ENCODE measurements around the gene NSMF.

Gene NSMF

DNA sequence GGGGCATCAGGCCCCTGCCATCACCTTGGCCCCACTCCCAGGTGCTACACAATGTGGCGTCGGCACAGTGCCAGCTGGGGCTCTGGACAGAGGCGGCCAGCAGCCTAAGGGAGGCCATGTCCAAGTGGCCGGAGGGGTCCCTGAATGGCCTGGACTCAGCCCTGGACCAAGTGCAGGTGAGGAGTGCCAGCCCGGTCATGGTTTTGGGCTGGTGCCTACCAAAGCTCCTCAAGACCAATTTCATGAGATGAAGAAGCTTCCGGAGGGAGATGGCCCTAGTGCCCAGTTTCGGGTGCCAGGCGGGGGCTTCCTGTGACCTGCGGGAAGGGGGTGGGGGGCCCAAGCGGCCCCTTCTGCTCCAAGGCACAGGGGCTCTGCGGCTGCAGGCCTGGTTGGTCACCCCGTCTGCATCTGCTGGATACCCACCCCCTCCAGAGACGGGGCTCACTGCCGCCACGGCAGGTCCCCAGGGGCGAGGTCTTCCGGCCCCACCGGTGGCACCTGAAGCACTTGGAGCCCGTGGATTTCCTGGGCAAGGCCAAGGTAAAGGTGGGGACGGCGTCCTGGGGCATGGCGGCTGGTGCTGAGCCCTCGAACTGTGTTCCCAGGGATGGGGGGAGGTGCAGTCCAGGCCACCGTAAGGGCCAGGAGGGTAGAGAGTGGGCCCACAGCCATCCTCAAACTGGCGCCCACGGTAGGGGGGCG lies 30.1 kb downstream of the NSMF start:
- H3K27me3 Mint-ChIP-seq = no peaks in the 10 kb centered on the region
- DNase-seq (no peak), ATAC-seq (no peak)
- H3K4me3 Mint-ChIP-seq = no peak overlapping the region
- H3K9me3 Mint-ChIP-seq = no peaks in the 10 kb centered on the region
- no peak overlapping the region for H3K27ac Mint-ChIP-seq
- no peaks in the 10 kb centered on the region for H3K4me1 Mint-ChIP-seq

DNA sequence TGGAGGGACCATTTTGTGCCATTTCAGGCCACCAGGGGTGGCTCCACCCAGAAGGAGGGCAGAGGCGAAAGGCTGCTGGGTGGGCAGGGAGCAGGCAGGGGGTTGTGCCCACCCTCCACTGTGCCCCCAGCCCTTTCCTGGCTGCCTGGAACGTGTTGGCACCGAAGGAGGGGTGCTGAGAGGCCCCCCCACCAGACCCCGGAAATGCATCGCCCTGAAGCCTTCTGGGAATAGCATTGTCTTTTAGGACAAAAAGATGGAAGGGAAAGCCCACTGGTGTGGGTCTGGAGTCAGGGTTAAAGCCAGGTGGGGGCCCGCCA lies 30.9 kb downstream of the NSMF start:
- no peak for ATAC-seq

DNA sequence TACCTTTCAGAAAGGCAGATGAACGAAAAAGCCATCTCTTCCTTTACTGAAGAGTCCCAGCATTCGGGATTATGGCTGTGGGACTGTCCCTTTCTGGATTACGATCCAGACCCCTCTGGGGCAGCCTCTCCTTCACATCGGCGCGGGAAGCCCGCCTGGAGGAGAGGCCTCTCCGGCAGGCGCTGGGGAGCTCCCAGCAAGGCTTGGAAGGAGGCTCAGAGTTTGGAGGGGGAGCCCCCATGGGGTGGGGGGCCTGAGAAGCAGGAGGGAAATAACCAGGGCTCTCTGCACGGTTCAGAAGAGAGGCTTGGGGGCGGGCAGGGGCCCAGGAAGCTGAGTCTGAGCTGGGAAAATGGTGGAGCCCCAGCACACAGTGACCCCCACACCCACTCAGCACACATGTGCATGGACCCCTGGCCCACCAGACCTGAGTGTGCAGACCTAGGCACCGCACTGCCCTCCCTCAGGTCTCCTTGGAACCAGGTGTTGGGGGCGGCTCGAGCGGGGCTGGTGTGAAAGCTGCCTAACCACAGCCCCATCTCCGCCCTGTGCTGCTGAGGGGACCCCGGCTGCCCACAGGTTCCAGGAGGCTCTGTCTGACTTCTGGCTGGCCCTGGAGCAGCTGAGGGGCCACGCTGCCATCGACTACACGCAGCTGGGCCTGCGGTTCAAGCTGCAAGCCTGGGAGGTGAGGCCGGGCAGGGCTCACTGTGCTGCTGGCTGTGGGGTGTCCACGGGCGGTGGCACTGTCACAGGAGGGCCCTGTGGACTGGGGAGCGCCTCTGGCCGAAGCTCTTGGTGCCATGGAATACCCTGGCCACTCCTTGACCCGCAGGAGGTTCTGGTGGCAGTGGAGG lies 31.5 kb downstream of the NSMF start:
- H3K9me3 Mint-ChIP-seq = no peaks in the 10 kb centered on the region
- H3K4me3 Mint-ChIP-seq = no peak overlapping the region
- no peaks in the 10 kb centered on the region for H3K27me3 Mint-ChIP-seq
- ATAC-seq (no peak), DNase-seq (no peak)
- no peaks in the 10 kb centered on the region for H3K4me1 Mint-ChIP-seq
- H3K27ac Mint-ChIP-seq = no peak overlapping the region

More for the DNA sequence above, 30.9 kb downstream of the NSMF start:
- H3K4me3 Mint-ChIP-seq = no peak overlapping the region
- H3K4me1 Mint-ChIP-seq = no peaks in the 10 kb centered on the region
- H3K9me3 Mint-ChIP-seq = no peaks in the 10 kb centered on the region
- H3K27me3 Mint-ChIP-seq = no peaks in the 10 kb centered on the region
- no peak for DNase-seq
- no peak overlapping the region for H3K27ac Mint-ChIP-seq

- no peaks in the 10 kb centered on the region for H3K9me3 Mint-ChIP-seq
- H3K4me1 Mint-ChIP-seq = peaks cover 6% of the 10 kb centered on the region
- H3K4me3 Mint-ChIP-seq = no peak overlapping the region
- H3K27ac Mint-ChIP-seq = no peak overlapping the region
- ATAC-seq (no peak), DNase-seq (no peak)
- H3K27me3 Mint-ChIP-seq = no peaks in the 10 kb centered on the region
Measured at GRCh38 chr9:137426018-137426681, 33.0 kb downstream of the NSMF start.

DNA sequence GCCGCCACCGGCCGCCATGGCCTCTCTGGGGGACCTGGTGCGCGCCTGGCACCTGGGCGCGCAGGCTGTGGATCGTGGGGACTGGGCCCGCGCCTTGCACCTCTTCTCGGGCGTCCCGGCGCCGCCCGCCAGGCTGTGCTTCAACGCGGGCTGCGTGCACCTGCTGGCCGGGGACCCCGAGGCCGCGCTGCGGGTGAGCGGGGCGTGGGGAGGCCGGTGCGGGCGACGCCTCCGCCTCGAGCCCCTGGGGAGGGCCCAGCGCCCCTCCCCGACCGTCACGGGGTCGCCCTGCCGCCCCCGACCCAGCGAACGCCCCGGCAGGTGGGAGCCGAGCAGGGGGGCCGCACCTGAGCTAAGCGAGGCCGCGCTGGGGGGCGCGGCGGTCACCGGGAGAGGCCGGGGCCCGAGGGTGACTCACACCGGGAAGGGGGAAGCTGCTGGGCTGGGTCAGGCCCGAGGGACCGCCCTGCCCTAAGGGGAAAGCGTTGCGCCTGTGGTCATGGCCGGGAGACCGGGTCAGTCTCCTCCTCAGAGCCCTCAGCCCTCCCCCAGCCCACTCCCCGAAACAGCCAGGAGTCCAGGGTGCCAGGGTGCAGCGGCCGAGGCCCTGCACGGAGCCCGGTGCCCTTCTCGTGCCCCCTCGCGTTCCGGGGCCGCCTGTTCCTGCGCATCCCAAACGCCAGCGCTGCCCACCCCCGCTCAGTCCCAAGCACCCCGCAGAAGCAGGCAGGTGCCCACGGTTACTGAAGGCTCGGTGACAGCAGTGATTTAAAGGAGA lies 35.4 kb downstream of the NSMF start:
- H3K27ac Mint-ChIP-seq = no peak overlapping the region
- no peaks in the 10 kb centered on the region for H3K27me3 Mint-ChIP-seq
- peaks cover 6% of the 10 kb centered on the region for H3K4me1 Mint-ChIP-seq
- peak overlapping the region; percentile 39 to 56 for H3K4me3 Mint-ChIP-seq
- DNase-seq (no peak), ATAC-seq (peak; percentile 65)
- H3K9me3 Mint-ChIP-seq = no peaks in the 10 kb centered on the region

DNA sequence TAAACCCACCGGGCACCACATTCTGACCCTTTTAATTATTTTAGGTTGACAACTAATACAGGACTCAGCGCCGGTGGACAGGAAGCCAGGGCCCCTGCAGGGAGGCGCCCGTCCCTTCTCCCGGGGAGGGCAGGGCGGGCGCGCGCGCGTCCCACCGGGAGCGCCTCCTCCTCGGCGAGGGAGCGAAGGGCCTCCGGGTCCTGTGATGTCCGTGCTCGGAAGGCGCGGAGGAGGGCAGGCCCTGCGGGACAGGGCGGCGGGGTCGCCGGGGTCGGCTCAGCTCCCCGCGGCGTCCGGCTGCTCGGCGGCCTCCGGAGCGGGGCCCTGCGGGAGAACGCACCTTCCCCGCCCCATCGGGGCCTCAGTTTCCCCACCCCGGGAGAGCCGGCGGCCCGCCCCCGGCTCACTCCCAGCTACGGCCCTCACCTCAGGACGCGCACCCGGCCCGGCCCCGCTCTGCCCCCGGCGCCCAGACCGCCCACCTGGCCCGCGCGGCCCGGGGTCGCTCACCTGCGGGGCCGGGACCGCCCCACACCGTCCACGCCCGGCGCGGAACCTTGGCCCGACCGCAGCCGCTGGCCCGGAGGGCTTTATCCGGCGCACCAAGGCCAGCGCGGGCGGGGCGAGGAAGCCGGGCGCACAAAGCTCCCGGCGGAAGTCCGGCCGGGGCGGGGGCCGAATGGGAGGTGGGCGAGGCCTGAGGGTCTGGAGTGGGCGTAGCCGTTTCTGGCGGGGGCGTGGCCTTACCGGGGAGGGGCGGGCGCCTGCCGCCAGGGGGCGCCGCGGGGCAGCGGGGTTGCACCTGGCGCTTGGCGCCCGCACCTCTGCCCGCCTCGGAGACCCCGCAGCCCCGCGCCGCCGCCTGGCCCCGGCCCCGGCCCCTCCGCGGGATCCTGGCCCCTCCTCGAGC lies 36.3 kb downstream of the NSMF start, which contains the start of the genes EXD3 and NOXA1:
EXD3 (minus strand) TSS at position 559 of the 910 bp plus-strand sequence. CDS start 27,805 bp downstream, outside the sequence.
NOXA1 (plus strand) TSS at position 790 of the 910 bp plus-strand sequence. CDS start 137 bp downstream, outside the sequence.
- no peaks in the 10 kb centered on the region for H3K27me3 Mint-ChIP-seq
- no peaks in the 10 kb centered on the region for H3K9me3 Mint-ChIP-seq
- H3K4me1 Mint-ChIP-seq = peaks cover 6% of the 10 kb centered on the region
- peak; percentile 96 for DNase-seq
- peak; percentile 92 for ATAC-seq
- peak within 1 kb of the TSS; percentile 88 to 91 for H3K4me3 Mint-ChIP-seq
- peak within 1 kb of the TSS in 1 of 2 donors; percentile 67 for H3K27ac Mint-ChIP-seq

DNA sequence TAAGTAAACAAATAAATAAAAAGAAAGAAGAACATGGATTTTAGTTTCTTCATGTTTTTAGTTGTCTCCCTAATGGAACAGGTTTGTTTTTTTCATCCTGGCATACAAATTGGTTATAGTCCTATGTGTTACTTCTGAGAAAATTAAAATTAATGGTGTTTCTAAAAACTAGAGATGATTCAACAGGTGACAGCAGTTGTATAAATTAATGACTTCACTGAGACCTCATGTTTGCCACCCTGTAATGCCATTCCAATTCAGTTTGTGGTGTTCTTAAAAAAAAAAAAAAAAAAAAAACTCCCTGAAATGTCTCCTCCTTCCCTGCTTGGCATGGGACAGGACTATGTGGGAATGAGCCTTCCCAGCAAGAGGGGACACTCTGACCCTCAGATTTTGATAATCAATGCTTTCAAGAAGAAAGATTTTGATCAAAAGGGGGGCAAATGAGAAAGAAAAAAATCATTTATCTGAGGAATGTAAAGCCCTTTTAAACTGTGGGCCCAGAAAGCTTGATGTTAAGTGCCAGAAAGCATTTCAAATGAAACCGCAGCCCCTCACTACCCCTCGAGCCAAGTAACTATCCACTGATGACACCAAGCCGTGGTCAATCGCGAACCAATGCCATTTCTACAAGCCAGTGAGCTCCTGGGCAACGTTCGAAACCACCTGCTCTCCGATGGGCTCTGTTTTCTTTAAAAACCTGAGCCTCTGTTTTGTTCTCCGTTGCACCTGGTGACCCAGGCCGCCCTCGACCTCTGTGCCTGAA lies 37.1 kb downstream of the NSMF start:
- peak overlapping the region; percentile 88 to 91 for H3K4me3 Mint-ChIP-seq
- DNase-seq (no peak), ATAC-seq (no peak)
- no peaks in the 10 kb centered on the region for H3K9me3 Mint-ChIP-seq
- no peaks in the 10 kb centered on the region for H3K27me3 Mint-ChIP-seq
- H3K27ac Mint-ChIP-seq = peak overlapping the region in 1 of 2 donors; percentile 67
- peaks cover 6% of the 10 kb centered on the region for H3K4me1 Mint-ChIP-seq

GRCh38 chr9:137417161-137418021 lies 41.7 kb downstream of the NSMF start:
- H3K27ac Mint-ChIP-seq = peak overlapping the region; percentile 65 to 93
- peaks cover 10% of the 10 kb centered on the region for H3K4me1 Mint-ChIP-seq
- peak overlapping the region; percentile 69 to 78 for H3K4me3 Mint-ChIP-seq
- ATAC-seq (peak; percentile 70), DNase-seq (no peak)
- H3K27me3 Mint-ChIP-seq = no peaks in the 10 kb centered on the region
- no peaks in the 10 kb centered on the region for H3K9me3 Mint-ChIP-seq

DNA sequence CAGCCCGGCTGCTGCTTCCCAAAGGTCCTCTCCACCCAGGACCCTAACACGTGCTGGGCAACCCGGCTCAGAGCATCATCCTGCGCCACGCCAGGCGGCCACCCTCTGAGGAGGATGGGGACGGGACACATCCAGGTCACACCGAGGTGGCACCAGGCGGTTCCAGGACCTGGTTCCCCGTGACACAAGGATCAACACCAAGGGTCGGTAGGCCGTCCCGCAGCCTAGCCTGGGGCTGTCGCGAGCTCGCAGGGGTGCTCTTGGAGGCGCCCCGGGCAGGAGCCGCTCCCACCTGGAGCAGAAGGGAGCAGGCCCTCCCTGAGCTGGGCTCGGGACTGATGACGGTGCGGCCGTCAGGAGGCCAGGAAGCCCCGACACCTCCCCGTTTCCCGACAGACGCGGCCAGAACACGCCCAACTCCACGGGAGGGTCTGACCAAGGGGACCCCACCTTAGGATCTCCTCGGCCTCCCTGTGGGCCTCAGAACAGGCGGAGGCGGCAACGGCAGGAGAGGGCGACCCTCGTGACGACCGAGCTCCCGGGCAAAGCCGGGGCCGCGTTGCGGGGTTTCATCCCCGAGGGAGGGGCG lies 42.5 kb downstream of the NSMF start:
- Mint-ChIP-seq H3K27ac (no peak overlapping the region), H3K27me3 (no peaks in the 10 kb centered on the region), H3K4me3 (peak overlapping the region in 1 of 2 donors; percentile 78), H3K4me1 (peaks cover 13% of the 10 kb centered on the region), H3K9me3 (no peaks in the 10 kb centered on the region)
- DNase-seq (no peak), ATAC-seq (peak; percentile 19)

DNA sequence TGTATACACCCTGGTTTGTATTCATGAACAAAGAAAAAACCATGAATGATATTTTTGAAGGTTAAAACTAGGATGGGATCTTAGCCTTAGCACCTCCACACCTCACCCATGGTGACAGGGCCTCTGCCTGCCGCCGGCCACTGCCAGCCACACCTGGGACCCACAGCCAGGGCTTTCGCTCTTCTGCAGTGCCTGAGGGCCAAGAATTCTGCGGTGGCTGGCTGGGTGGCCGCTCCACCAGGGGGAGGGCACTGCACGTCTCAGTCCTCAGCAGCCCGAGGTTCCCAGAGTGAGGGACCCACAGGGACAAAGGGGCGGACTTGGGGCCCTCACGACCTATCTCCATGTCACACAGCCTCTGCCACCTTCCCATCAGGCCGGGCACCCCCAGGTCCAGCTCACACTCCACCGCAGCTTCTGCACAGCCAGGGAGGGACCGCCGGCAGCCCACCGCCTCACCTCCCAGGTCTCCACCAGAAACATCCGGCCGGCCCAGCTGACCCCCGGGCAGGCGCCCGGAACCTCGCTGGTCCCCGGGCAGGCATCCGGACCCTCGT lies 43.0 kb downstream of the NSMF start:
- H3K9me3 Mint-ChIP-seq = no peaks in the 10 kb centered on the region
- ATAC-seq (no peak), DNase-seq (no peak)
- H3K4me3 Mint-ChIP-seq = peak overlapping the region in 1 of 2 donors; percentile 3
- no peaks in the 10 kb centered on the region for H3K27me3 Mint-ChIP-seq
- peaks cover 19% of the 10 kb centered on the region for H3K4me1 Mint-ChIP-seq
- no peak overlapping the region for H3K27ac Mint-ChIP-seq

DNA sequence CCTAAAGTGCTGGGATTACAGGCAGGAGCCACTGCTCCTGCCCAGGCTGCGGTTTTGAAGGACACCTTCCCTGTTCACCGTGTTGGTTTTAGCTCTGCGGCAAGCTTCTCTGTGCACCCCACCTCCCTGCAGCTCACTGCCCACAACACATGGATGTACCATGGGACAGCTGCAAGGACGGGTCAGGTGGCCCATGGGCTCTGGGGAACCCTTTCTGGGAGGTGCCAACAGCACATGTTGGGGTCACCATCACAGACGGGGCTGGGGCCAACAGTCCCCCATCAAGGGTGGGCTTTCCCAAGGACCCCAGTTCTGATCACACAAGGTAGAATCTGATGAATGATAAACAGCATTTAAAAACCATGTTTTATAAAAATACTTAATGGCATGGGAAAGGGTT lies 43.7 kb downstream of the NSMF start:
- H3K9me3 Mint-ChIP-seq = no peaks in the 10 kb centered on the region
- H3K27me3 Mint-ChIP-seq = no peaks in the 10 kb centered on the region
- ATAC-seq = no peak
- no peak overlapping the region for H3K27ac Mint-ChIP-seq
- no peak for DNase-seq
- H3K4me1 Mint-ChIP-seq = peaks cover 25% of the 10 kb centered on the region
- H3K4me3 Mint-ChIP-seq = no peak overlapping the region

DNA sequence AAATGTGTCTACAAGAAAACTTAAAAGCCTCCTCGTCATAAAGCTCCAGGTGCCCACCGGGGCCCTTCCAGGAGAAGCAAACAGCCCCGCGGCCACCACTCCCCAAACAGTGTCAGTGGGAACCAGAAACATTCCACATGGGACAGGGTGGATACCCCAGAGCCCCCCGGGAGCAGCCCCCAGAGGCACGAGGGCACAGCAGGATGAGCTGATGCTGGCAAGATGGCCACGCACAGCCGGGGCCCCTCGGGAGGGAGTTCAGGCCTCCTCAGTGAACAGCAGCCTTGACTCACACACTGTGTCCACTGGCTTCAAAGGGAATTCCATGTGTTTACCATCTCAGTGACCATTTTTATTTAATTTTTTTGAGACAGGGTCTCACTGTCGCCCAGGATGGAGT lies 46.7 kb downstream of the NSMF start:
- Mint-ChIP-seq H3K4me1 (peaks cover 37% of the 10 kb centered on the region), H3K4me3 (no peak overlapping the region), H3K27me3 (peaks cover 6% of the 10 kb centered on the region), H3K9me3 (no peaks in the 10 kb centered on the region), H3K27ac (no peak overlapping the region)
- DNase-seq (no peak), ATAC-seq (no peak)

Data from stimulated activated naive CD8-positive, alpha-beta T cell treated with anti-CD3 and anti-CD28 coated beads, Interleukin-15, amount 100 ng/mL, for 72 hours (primary cell).